Measurements from ENCODE around the gene DAND5.
A peak's percentile ranks its signal among the peaks of the same experiment; 100 is the strongest.
"Not testable (repeated sequence)": the region's sequence is repeated elsewhere in the genome, so short reads cannot be mapped to it uniquely, and the experiment has no call there.

DAND5 gene

DNA sequence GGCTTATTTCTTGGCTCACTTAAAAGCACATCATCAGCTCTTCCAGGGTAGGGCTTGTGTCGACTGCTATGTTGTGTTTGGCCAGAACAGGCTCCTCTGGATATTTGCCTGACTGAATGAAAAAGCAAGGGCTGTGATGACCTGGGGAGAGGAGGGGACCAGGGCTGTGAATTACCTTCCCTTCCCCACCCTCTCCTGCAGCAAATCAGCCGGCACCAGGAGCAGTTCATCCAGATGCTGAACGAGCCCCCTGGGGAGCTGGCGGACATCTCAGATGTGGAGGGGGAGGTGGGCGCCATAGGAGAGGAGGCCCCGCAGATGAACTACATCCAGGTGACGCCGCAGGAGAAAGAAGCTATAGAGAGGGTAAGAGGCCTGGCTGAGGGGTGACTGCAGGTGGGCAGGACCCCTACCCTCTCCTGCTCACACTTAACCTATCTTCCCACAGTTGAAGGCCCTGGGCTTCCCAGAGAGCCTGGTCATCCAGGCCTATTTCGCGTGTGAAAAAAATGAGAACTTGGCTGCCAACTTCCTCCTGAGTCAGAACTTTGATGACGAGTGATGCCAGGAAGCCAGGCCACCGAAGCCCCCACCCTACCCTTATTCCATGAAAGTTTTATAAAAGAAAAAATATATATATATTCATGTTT lies 16.8 kb upstream of the DAND5 start:
- DNase-seq (ENCODE audit: low read depth): no peak
- TF ChIP-seq, protein P1, sequence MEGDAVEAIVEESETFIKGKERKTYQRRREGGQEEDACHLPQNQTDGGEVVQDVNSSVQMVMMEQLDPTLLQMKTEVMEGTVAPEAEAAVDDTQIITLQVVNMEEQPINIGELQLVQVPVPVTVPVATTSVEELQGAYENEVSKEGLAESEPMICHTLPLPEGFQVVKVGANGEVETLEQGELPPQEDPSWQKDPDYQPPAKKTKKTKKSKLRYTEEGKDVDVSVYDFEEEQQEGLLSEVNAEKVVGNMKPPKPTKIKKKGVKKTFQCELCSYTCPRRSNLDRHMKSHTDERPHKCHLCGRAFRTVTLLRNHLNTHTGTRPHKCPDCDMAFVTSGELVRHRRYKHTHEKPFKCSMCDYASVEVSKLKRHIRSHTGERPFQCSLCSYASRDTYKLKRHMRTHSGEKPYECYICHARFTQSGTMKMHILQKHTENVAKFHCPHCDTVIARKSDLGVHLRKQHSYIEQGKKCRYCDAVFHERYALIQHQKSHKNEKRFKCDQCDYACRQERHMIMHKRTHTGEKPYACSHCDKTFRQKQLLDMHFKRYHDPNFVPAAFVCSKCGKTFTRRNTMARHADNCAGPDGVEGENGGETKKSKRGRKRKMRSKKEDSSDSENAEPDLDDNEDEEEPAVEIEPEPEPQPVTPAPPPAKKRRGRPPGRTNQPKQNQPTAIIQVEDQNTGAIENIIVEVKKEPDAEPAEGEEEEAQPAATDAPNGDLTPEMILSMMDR (IDR thresholded peaks at IDR 0.05; ENCODE audit: low read depth, low read length, missing control alignments): no peak
- no peak overlapping the region for H3K4me3 ChIP-seq (ENCODE audit: low read depth, low read length)

DNA sequence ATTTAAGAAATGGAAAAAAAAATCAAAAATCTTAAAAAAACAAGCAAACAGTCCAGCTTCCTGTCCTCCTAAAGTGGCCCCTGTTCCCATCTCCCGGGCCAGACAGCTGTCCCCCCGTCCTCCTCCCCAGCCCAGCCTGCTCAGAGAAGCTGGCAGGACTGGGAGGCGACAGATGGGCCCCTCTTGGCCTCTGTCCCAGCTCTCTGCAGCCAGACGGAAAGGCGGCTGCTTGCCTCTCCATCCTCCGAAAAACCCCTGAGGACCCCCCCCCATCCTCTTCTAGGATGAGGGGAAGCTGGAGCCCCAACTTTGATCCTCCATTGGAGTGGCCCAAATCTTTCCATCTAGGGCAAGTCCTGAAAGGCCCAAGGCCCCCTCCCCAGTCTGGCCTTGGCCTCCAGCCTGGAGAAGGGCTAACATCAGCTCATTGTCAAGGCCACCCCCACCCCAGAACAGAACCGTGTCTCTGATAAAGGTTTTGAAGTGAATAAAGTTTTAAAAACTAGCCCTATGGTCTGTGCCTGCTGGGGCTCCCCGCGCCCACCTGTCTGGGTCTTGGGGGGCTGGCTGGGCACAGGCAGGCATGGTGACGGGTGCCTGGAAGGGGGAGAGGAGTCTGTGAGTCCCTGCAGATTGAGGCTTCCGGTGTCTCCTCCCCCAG lies 16.1 kb upstream of the DAND5 start:
- no peak for DNase-seq (ENCODE audit: low read depth)
- no peak overlapping the region for H3K4me3 ChIP-seq (ENCODE audit: low read depth, low read length)
- TF ChIP-seq, protein P1 (IDR thresholded peaks at IDR 0.05; ENCODE audit: low read depth, low read length, missing control alignments): no peak

DNA sequence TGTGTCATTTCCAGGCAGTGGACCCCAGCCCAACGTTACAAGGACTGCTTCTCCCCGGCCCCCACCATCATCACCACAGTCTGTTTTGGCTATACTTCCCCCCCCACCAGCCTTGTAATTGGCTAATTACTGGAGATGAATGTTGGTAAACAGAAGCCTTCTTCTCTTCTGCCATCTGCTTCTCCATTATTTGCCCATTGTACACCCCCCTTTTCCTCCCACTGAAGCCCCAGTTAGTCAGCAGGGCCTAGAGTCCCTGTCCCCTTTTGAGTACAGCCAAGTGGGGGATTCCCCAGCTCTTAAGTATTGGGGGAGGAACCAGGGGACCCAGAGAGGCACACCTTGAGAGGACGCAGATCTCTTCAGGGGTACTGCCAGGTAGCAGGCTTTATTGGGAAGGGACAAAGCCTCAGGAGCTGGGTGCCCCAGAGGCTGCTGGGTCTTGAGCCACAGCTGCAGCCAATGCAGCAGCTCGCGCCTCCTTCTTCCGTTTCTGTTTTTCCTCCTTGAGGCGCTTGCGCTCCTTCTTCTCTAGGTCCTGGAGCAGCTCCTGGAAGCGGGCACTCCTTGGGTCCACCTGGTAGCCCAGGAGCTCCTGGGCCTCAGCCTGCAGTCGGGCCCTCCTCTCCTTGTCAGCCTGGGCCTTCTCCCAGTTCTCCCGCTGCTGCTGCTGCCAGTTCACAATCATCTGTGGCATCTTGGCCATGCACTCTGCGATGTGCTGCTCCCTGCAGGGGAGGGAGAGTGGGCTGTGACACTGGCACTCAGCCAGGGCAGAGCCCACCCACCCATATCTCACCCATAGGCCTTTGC lies 15.4 kb upstream of the DAND5 start:
- TF ChIP-seq, protein P1 (IDR thresholded peaks at IDR 0.05; ENCODE audit: low read depth, low read length, missing control alignments): no peak
- no peak overlapping the region for H3K4me3 ChIP-seq (ENCODE audit: low read depth, low read length)
- no peak for DNase-seq (ENCODE audit: low read depth)

DNA sequence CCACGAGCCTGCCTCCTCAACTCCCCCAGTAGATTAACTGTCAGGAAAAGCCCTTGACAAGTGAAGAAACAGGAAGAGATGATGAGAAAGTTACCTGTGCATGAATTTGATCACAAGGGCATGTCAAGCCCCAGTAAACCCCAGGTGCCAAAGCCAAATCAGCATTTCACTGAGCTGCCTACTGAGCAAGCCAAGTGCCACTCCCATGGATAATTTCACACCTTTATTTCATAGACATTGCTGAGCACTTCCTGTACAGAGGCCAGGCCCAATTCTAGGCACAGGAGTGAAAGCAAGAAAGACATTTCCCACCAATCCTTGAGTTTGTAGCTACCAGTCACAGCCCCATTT lies 14.8 kb upstream of the DAND5 start:
- TF ChIP-seq, protein P1 (IDR thresholded peaks at IDR 0.05; ENCODE audit: low read depth, low read length, missing control alignments): no peak
- no peak overlapping the region for H3K4me3 ChIP-seq (ENCODE audit: low read depth, low read length)
- no peak for DNase-seq (ENCODE audit: low read depth)

DNA sequence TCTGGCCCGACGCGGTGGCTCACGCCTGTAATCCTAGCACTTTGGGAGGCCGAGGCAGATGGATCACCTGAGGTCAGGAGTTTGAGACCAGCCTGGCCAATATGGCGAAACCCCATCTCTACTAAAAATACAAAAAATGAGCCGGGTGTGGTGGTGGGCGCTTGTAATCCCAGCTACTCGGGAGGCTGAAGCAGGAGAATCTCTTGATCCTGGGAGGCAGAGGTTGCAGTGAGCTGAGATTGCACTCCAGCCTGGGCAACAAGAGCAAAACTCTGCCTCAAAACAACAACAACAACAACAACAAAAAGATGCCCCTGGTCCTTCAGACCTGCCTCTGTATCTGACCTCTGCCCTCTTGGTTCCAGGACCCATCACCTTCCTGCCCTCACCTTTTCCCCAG lies 13.8 kb upstream of the DAND5 start:
- not testable (repeated sequence) for DNase-seq (ENCODE audit: low read depth)
- peak overlapping the region; percentile 64 for H3K4me3 ChIP-seq (ENCODE audit: low read depth, low read length)

DNA sequence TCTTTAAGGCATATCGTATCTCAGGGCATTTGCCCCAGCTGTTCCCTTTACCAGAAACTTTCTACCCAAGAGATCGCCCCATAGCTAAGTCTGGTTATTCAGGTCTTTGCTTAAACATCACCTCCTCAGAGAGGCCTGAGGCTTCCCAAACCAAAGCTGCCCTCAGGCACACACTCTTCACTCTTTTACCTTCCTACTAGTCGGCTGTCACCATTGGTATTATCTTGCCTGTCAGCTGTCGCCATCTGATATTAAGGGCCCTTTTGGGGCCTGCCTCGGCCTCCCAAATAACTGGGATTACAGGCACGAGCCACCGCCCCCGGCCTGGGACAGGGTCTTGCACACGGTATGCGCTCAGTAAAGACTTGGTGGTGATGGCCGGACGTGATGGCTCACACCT lies 13.4 kb upstream of the DAND5 start:
- H3K4me3 ChIP-seq (ENCODE audit: low read depth, low read length): peak overlapping the region; percentile 64
- TF ChIP-seq, protein P1 (IDR thresholded peaks at IDR 0.05; ENCODE audit: low read depth, low read length, missing control alignments): no peak
- no peak for DNase-seq (ENCODE audit: low read depth)

Data from GM12864 (cell line).